DND-41 (cell line): ENCODE data around the gene BCL11B.

Experiments
- EZH2 ChIP-seq: IDR thresholded peaks from 3 replicates; pipeline ENCODE4 v1.6.1; 2012; ENCODE audit warnings: borderline replicate concordance, low read depth, mild to moderate bottlenecking, moderate library complexity, low read length, inconsistent platforms; ENCODE audit not compliant: severe bottlenecking
- TF ChIP-seq, protein P1 (sequence below): IDR thresholded peaks from 2 replicates; pipeline ENCODE4 v1.5.1; 2012; ENCODE audit warnings: borderline replicate concordance, low read length, moderate library complexity, mild to moderate bottlenecking; ENCODE audit not compliant: poor library complexity, severe bottlenecking; ENCODE audit errors: extremely low read depth

DNA sequence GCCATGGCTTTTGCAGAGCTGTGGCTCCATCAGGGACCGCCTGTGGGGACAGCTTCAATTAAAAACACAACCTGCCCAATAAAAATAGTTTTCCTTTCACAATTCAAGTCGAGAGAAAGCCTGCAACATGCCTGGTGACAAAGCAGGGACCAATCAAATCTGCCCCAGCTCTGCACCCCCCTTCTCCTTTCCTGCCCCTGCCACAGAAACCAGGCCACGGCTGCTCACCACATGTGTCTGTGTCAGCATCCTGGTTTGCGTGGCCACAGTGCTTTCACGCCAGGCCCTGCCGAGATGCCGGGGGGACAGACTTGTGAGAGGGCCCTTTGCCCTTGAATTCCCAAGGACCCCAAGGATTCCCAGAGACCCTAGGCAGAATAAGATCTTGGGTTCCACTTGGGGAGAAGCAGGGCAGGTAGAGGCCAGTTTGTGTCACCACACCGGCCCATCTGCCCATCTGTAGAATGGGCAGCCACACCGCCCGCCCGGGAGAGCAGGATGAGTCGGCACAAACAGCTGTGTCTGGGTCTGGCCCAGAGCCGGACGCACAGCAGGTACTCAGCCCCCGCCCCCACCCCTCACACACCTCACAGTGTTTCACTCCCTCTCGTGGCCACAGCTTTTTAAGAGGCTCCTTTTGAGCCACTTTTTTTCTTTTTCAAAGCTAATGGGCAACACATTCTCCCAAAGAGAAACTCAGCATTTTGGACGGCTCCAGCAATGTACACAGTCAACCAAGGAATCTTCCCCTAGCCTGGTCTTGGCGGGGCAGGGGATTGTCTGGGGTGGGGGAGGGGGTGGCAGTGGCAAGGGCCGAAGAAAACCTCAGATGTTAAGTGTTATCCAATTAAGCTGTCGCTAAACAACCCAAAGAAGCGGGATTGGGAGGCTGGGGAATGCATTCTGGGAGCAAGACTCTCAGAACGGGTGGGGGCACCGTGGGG is 41.5 kb downstream of the BCL11B start:
- TF ChIP-seq, protein P1, sequence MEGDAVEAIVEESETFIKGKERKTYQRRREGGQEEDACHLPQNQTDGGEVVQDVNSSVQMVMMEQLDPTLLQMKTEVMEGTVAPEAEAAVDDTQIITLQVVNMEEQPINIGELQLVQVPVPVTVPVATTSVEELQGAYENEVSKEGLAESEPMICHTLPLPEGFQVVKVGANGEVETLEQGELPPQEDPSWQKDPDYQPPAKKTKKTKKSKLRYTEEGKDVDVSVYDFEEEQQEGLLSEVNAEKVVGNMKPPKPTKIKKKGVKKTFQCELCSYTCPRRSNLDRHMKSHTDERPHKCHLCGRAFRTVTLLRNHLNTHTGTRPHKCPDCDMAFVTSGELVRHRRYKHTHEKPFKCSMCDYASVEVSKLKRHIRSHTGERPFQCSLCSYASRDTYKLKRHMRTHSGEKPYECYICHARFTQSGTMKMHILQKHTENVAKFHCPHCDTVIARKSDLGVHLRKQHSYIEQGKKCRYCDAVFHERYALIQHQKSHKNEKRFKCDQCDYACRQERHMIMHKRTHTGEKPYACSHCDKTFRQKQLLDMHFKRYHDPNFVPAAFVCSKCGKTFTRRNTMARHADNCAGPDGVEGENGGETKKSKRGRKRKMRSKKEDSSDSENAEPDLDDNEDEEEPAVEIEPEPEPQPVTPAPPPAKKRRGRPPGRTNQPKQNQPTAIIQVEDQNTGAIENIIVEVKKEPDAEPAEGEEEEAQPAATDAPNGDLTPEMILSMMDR, result no peak
- TF ChIP-seq EZH2, result no peak
